Type B pancreatic cell (in vitro differentiated cells): ENCODE data around the gene OR10A6. TPM values are rescaled to one million over a fixed set of nuclear protein-coding genes. Genes with fewer than 3 reads are reported as not detected.

Source experiments
- DNase-seq: peaks from one replicate; pipeline ENCODE4 v3.0.0; 2021; ENCODE audit warnings: mixed read lengths; ENCODE audit not compliant: unreplicated experiment; ENCODE audit errors: extremely low spot score
- H3K27ac Mint-ChIP-seq: 2 replicates; pipeline ENCODE4 v1.8.0; 2021; ENCODE audit warnings: mild to moderate bottlenecking, mixed read lengths
- H3K27me3 Mint-ChIP-seq: 2 replicates; pipeline ENCODE4 v1.8.0; 2021; ENCODE audit warnings: mixed read lengths
- H3K36me3 Mint-ChIP-seq: 2 replicates; pipeline ENCODE4 v1.8.0; 2021; ENCODE audit warnings: mixed read lengths
- H3K4me1 Mint-ChIP-seq: one replicate; pipeline ENCODE4 v1.8.0; 2021; ENCODE audit warnings: mixed read lengths; ENCODE audit not compliant: unreplicated experiment
- H3K4me3 Mint-ChIP-seq: 2 replicates; pipeline ENCODE4 v1.8.0; 2021; ENCODE audit warnings: mild to moderate bottlenecking, mixed read lengths
- H3K9me3 Mint-ChIP-seq: 2 replicates; pipeline ENCODE4 v1.8.0; 2021; ENCODE audit warnings: mixed read lengths
- total RNA-seq: library from RNA; stranded (reverse); gene quantifications from 2 replicates; pipeline ENCODE4 v1.2.1, GENCODE V29; 2021; ENCODE audit warnings: low replicate concordance
- TF ChIP-seq, protein P1 (sequence below): fragments of 200-600 bp; sonication (generic); conservative IDR thresholded peaks from 2 replicates; pipeline ENCODE4 v1.5.0; 2021; ENCODE audit warnings: antibody characterized with exemption, mild to moderate bottlenecking

Gene OR10A6
- total RNA-seq, 1 donor from 2014 or later: not detected

DNA sequence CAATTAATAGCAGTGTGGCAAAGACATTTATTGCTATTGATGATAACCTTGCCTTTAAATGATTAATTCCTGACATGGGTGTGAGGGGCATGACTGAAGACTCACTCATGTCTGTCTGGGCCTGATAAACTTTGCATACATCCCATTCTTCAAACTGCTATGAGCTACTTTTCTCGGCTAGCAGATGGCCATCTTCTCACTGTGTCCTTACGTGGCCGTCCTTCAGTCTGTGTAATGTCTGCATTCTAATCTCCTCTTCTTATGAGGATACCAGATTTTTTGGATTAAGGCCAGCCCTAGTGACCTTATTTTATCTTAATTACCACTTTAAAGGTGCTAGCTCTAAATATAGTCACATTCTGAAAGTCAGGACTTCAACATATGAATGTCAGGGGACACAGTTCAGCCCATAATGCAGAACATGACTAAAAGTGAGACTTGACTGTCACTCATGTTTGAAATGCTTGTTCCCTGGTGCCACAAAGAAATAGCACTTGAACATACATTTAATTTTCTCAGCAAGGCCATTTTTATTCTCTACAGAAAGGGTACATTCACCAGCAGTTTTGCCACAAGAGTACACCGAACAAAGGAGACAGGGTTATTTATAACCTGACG is 32.3 kb downstream of the OR10A6 start:
- Mint-ChIP-seq H3K27me3 (no peaks in the 10 kb centered on the region), H3K4me1 (peaks cover 5% of the 10 kb centered on the region), H3K4me3 (no peak overlapping the region), H3K36me3 (no peaks in the 10 kb centered on the region), H3K27ac (no peak overlapping the region), H3K9me3 (no peaks in the 10 kb centered on the region)
- no peak for DNase-seq
- TF ChIP-seq, protein P1, sequence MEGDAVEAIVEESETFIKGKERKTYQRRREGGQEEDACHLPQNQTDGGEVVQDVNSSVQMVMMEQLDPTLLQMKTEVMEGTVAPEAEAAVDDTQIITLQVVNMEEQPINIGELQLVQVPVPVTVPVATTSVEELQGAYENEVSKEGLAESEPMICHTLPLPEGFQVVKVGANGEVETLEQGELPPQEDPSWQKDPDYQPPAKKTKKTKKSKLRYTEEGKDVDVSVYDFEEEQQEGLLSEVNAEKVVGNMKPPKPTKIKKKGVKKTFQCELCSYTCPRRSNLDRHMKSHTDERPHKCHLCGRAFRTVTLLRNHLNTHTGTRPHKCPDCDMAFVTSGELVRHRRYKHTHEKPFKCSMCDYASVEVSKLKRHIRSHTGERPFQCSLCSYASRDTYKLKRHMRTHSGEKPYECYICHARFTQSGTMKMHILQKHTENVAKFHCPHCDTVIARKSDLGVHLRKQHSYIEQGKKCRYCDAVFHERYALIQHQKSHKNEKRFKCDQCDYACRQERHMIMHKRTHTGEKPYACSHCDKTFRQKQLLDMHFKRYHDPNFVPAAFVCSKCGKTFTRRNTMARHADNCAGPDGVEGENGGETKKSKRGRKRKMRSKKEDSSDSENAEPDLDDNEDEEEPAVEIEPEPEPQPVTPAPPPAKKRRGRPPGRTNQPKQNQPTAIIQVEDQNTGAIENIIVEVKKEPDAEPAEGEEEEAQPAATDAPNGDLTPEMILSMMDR: no peak

- Mint-ChIP-seq H3K27ac (no peak overlapping the region), H3K9me3 (no peaks in the 10 kb centered on the region), H3K27me3 (no peaks in the 10 kb centered on the region)
These were observed 34.9 kb downstream of the OR10A6 start for GRCh38 chr11:7896009-7896785.

DNA sequence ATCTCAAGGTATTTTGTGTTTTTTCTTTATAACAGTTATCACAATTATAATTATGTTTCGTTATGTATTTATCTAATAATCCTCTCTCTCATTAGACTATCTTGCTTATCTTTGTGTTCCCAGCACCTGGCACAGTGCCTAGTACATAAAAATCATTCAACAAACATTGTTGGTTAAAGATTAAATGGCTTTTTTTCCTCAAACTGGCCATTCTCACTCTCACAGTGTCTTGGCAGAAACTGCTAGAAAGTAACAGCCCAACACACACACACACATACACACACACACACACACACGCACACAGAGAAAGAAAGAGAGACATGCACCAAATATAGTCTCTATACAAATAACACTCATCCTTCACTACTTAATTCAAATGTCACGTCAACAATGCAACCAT is 36.8 kb downstream of the OR10A6 start:
- no peak overlapping the region for H3K4me3 Mint-ChIP-seq
- peaks cover 3% of the 10 kb centered on the region for H3K27me3 Mint-ChIP-seq
- H3K27ac Mint-ChIP-seq: peak overlapping the region; percentile 9
- no peaks in the 10 kb centered on the region for H3K9me3 Mint-ChIP-seq
- DNase-seq: no peak
- peaks cover 11% of the 10 kb centered on the region for H3K4me1 Mint-ChIP-seq
- H3K36me3 Mint-ChIP-seq: no peaks in the 10 kb centered on the region
- TF ChIP-seq, protein P1: no peak

More at GRCh38 chr11:7896009-7896785, 34.9 kb downstream of the OR10A6 start:
- no peak for DNase-seq
- H3K4me3 Mint-ChIP-seq: no peak overlapping the region
- H3K4me1 Mint-ChIP-seq: no peaks in the 10 kb centered on the region
- TF ChIP-seq, protein P1: no peak
- no peaks in the 10 kb centered on the region for H3K36me3 Mint-ChIP-seq

- no peaks in the 10 kb centered on the region for H3K36me3 Mint-ChIP-seq
- TF ChIP-seq, protein P1: no peak
- H3K27ac Mint-ChIP-seq: peak overlapping the region; percentile 9
- peaks cover 3% of the 10 kb centered on the region for H3K27me3 Mint-ChIP-seq
- no peak overlapping the region for H3K4me3 Mint-ChIP-seq
- no peaks in the 10 kb centered on the region for H3K9me3 Mint-ChIP-seq
- H3K4me1 Mint-ChIP-seq: peaks cover 11% of the 10 kb centered on the region
- DNase-seq: no peak
These were observed 37.3 kb downstream of the OR10A6 start for GRCh38 chr11:7893796-7894195.

- no peaks in the 10 kb centered on the region for H3K36me3 Mint-ChIP-seq
- peak overlapping the region; percentile 70 for H3K27ac Mint-ChIP-seq
- TF ChIP-seq, protein P1: peak; percentile 83
- DNase-seq: no peak
- H3K4me1 Mint-ChIP-seq: peaks cover 11% of the 10 kb centered on the region
- peaks cover 3% of the 10 kb centered on the region for H3K27me3 Mint-ChIP-seq
- H3K4me3 Mint-ChIP-seq: no peak overlapping the region
- H3K9me3 Mint-ChIP-seq: no peaks in the 10 kb centered on the region
These were observed 38.2 kb downstream of the OR10A6 start for GRCh38 chr11:7892840-7893254.
